Mesenchymal stem cell (in vitro differentiated cells and primary cell): ENCODE results near the gene RHEB.

Experiments
- DNase-seq: peaks from one replicate; pipeline ENCODE4 v3.0.0-alpha.2; 2013
- H2AFZ ChIP-seq: one replicate; pipeline ENCODE4 v1.6.1; 2013; ENCODE audit warnings: low read depth, mild to moderate bottlenecking, control low read depth, inconsistent platforms, low read length, moderate library complexity
- H2AK5ac ChIP-seq: 2 replicates; pipeline ENCODE4 v1.6.1; 2013; ENCODE audit warnings: low read length, moderate library complexity, mild to moderate bottlenecking, inconsistent platforms; ENCODE audit not compliant: severe bottlenecking
- H2BK120ac ChIP-seq: one replicate; pipeline ENCODE4 v1.6.1; 2013; ENCODE audit warnings: low read depth, mild to moderate bottlenecking, inconsistent platforms, low read length, moderate library complexity
- H2BK12ac ChIP-seq, 2 experiments: one replicate each; pipeline ENCODE4 v1.6.1; 2013; ENCODE audit warnings: inconsistent platforms in 2 of 2, low read length in 2 of 2, mild to moderate bottlenecking in 2 of 2, moderate library complexity in 2 of 2, control low read depth in 1 of 2
- H2BK15ac ChIP-seq: one replicate; pipeline ENCODE4 v1.6.1; 2013; ENCODE audit warnings: mild to moderate bottlenecking, low read depth, inconsistent platforms; ENCODE audit not compliant: poor library complexity, severe bottlenecking
- H2BK5ac ChIP-seq: 2 replicates; pipeline ENCODE4 v1.6.1; 2013; ENCODE audit warnings: low read depth, mild to moderate bottlenecking, low read length, control low read depth, inconsistent platforms; ENCODE audit not compliant: poor library complexity, severe bottlenecking
- H3K14ac ChIP-seq, 2 experiments: one replicate each; pipeline ENCODE4 v1.6.1; 2013; ENCODE audit warnings: inconsistent platforms in 2 of 2, low read length in 2 of 2, control low read depth in 1 of 2, mild to moderate bottlenecking in 1 of 2, moderate library complexity in 1 of 2
- H3K18ac ChIP-seq, 2 experiments: one replicate each; pipeline ENCODE4 v1.6.1; 2013; ENCODE audit warnings: inconsistent platforms in 2 of 2, low read length in 2 of 2, control low read depth in 1 of 2, low read depth in 1 of 2, mild to moderate bottlenecking in 1 of 2
- H3K23ac ChIP-seq, 2 experiments: one replicate each; pipeline ENCODE4 v1.6.1; 2013; ENCODE audit warnings: inconsistent platforms in 2 of 2, low read length in 2 of 2, mild to moderate bottlenecking in 2 of 2, moderate library complexity in 2 of 2, control low read depth in 1 of 2
- H3K27ac ChIP-seq: 2 replicates; pipeline ENCODE4 v1.5.1; 2013; ENCODE audit warnings: mild to moderate bottlenecking, moderate library complexity, low read length, control low read depth, inconsistent platforms; ENCODE audit not compliant: poor library complexity, severe bottlenecking
- H3K27me3 ChIP-seq, 2 experiments: 2 replicates each; pipeline versions ENCODE4 v1.6.1 to v1.7.0; 2013; ENCODE audit warnings: low read length in 2 of 2, mild to moderate bottlenecking in 2 of 2, moderate library complexity in 2 of 2, control low read depth in 1 of 2, inconsistent platforms in 1 of 2; ENCODE audit not compliant: control insufficient read depth in 1 of 2, insufficient read depth in 1 of 2
- H3K36me3 ChIP-seq, 2 experiments: 2 replicates each; pipeline versions ENCODE4 v1.6.1 to v1.7.0; 2013; ENCODE audit warnings: low read length in 2 of 2, control low read depth in 1 of 2, inconsistent platforms in 1 of 2, low read depth in 1 of 2, mild to moderate bottlenecking in 1 of 2; ENCODE audit not compliant: insufficient read depth in 2 of 2, control insufficient read depth in 1 of 2
- H3K4ac ChIP-seq, 2 experiments: one replicate each; pipeline ENCODE4 v1.6.1; 2013; ENCODE audit warnings: inconsistent platforms in 2 of 2, low read length in 2 of 2, mild to moderate bottlenecking in 2 of 2, moderate library complexity in 2 of 2, control low read depth in 1 of 2, low read depth in 1 of 2
- H3K4me1 ChIP-seq: 2 replicates; pipeline ENCODE4 v1.6.1; 2013; ENCODE audit warnings: low read depth, low read length, control low read depth; ENCODE audit not compliant: control insufficient read depth, insufficient read depth
- H3K4me2 ChIP-seq: 2 replicates; pipeline ENCODE4 v1.6.1; 2013; ENCODE audit warnings: low read length, mild to moderate bottlenecking, inconsistent platforms; ENCODE audit not compliant: poor library complexity, severe bottlenecking
- H3K4me3 ChIP-seq, 2 experiments: 2 replicates each; pipeline versions ENCODE4 v1.5.1 to v1.7.0; 2013; ENCODE audit warnings: low read length in 2 of 2, mild to moderate bottlenecking in 2 of 2, control low read depth in 1 of 2, low read depth in 1 of 2; ENCODE audit not compliant: insufficient read depth in 1 of 2
- H3K79me1 ChIP-seq: replicated peaks from 2 replicates; pipeline ENCODE4 v1.6.1; 2013; ENCODE audit warnings: mild to moderate bottlenecking, control low read depth, low read length, inconsistent platforms; ENCODE audit not compliant: poor library complexity, severe bottlenecking
- H3K9ac ChIP-seq: 2 replicates; pipeline ENCODE4 v1.7.0; 2013; ENCODE audit warnings: mild to moderate bottlenecking, low read length, moderate library complexity
- H3K9me3 ChIP-seq: 2 replicates; pipeline ENCODE4 v1.7.0; 2013; ENCODE audit warnings: mild to moderate bottlenecking, low read length; ENCODE audit not compliant: control insufficient read depth
- H4K8ac ChIP-seq: one replicate; pipeline ENCODE4 v1.6.1; 2013; ENCODE audit warnings: inconsistent platforms, mild to moderate bottlenecking, low read length, moderate library complexity
- H4K91ac ChIP-seq: one replicate; pipeline ENCODE4 v1.6.1; 2013; ENCODE audit warnings: mild to moderate bottlenecking, low read length, inconsistent platforms
- WGBS: methylation state at CpG from one replicate; pipeline ENCODE4 v1.1.7; 2013; ENCODE audit warnings: mixed read lengths; 5-methylcytosine and 5-hydroxymethylcytosine counted together

The RHEB gene

DNA sequence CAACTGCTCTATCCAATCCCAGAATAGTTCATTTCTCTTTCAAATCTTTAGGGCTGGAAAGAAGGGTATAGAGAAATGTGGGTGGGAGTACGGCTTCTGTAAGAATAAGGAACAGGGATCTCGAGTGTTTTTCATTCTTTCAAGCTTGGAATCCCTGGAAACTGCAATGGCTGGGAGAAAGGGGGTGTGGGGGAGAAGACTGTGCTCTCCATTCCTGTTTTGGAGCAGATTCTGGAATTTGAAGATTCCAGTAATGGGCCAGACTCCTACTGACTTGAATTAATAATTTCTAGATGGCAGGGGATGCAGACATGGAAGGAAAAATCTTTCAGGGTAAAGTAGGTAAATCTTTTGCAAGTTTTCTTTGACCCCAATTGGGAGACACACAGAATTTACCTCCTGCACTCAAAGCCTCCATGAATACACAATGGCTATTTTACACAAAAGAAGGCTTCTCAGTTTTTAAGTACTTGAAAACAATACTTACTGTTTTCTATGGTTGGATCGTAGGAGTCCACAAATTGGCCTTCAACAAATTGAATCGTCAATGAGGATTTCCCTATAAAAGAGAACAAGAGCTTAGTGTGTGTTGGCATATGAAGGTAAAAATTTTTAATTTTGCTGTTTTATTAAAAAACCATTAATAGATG is 29.1 kb downstream of the RHEB start:
- Histone ChIP-seq H2AFZ (no peak overlapping the region), H3K27me3 (no peaks in the 10 kb centered on the region), H2BK5ac (no peak overlapping the region), H3K4me3 (no peak overlapping the region), H3K9me3 (no peaks in the 10 kb centered on the region), H2BK15ac (no peak overlapping the region), H2BK12ac (no peak overlapping the region), H3K18ac (no peak overlapping the region), H3K36me3 (peaks cover 9 to 51% of the 10 kb centered on the region in 2 experiments), H4K91ac (no peak overlapping the region), H3K79me1 (peaks cover 19% of the 10 kb centered on the region), H2BK120ac (no peak overlapping the region), H3K4me1 (peaks cover 7% of the 10 kb centered on the region), H4K8ac (no peak overlapping the region), H3K14ac (no peak overlapping the region), H3K23ac (no peak overlapping the region), H3K4ac (no peak overlapping the region), H3K9ac (no peak overlapping the region), H3K4me2 (no peak overlapping the region), H2AK5ac (no peak overlapping the region), H3K27ac (peak overlapping the region; percentile 61)
- DNase-seq = no peak
- WGBS = over 99% methylated on average over 4 of the region's 4 CpGs

DNA sequence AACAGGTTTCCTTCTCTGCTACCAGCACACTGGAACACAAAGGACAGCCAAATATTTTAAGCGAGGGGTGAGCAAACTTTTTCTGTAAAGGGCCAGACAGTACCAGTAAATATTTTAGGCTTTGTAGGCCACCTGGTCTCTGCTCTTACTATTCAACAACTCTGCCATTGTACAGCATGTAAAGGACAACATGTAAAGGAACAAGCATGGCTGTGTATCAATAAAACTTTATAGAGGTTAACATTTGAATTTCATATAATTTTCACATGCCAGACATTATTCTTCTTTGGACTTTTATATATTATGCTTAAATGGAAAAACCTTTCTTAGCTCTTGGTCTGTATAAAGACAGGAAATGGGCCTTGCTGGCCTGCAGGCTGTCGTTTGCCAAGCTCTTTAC is 30.2 kb downstream of the RHEB start:
- Histone ChIP-seq H3K9me3 (no peaks in the 10 kb centered on the region), H3K14ac (no peak overlapping the region), H2AK5ac (peak overlapping the region; percentile 82), H2AFZ (no peak overlapping the region), H3K27me3 (no peaks in the 10 kb centered on the region), H3K9ac (no peak overlapping the region), H3K4me2 (no peak overlapping the region), H4K91ac (no peak overlapping the region), H3K18ac (no peak overlapping the region), H3K4ac (no peak overlapping the region), H3K79me1 (peaks cover 19% of the 10 kb centered on the region), H3K4me1 (peaks cover 7% of the 10 kb centered on the region), H2BK5ac (no peak overlapping the region), H3K23ac (no peak overlapping the region), H3K27ac (peak overlapping the region; percentile 61), H4K8ac (no peak overlapping the region), H2BK120ac (no peak overlapping the region), H3K36me3 (peaks cover 9 to 60% of the 10 kb centered on the region in 2 experiments), H3K4me3 (no peak overlapping the region), H2BK12ac (no peak overlapping the region), H2BK15ac (no peak overlapping the region)
- no peak for DNase-seq
- WGBS = 70% methylated on average over 2 of the region's 2 CpGs

DNA sequence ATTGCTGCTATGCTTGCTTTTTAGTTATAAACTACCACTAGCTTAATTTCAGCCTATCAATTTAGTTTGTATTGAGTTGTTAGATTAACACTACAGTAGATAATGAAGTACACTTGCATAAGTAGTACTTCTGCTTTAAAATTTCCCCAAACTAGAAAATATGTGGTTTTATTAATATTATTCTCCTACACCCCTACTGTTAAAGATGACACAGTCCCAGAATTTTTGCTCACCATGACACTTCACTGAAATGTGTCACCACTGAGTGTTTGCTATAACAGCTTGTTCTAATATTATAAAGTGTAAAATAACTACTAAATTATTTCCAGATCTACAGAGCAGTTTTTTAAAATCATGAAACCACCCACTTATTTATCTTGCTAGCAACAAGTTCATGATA is 31.6 kb downstream of the RHEB start:
- H3K4me1 ChIP-seq = peaks cover 5% of the 10 kb centered on the region
- no peak overlapping the region for H4K8ac ChIP-seq
- no peak overlapping the region for H3K18ac ChIP-seq
- H2BK12ac ChIP-seq = no peak overlapping the region
- H2BK120ac ChIP-seq = no peak overlapping the region
- no peak for DNase-seq
- no peaks in the 10 kb centered on the region for H3K27me3 ChIP-seq
- H3K79me1 ChIP-seq = peaks cover 21% of the 10 kb centered on the region
- no peak overlapping the region for H3K9ac ChIP-seq
- peaks cover 13 to 73% of the 10 kb centered on the region in 2 experiments for H3K36me3 ChIP-seq
- no peak overlapping the region for H2AK5ac ChIP-seq
- no peak overlapping the region for H3K4me2 ChIP-seq
- no peak overlapping the region for H3K14ac ChIP-seq
- H3K9me3 ChIP-seq = no peaks in the 10 kb centered on the region
- H3K4ac ChIP-seq = no peak overlapping the region
- H4K91ac ChIP-seq = no peak overlapping the region
- H3K27ac ChIP-seq = no peak overlapping the region
- H2BK15ac ChIP-seq = no peak overlapping the region
- H3K4me3 ChIP-seq = no peak overlapping the region
- H2AFZ ChIP-seq = no peak overlapping the region
- H3K23ac ChIP-seq = no peak overlapping the region
- H2BK5ac ChIP-seq = no peak overlapping the region

DNA sequence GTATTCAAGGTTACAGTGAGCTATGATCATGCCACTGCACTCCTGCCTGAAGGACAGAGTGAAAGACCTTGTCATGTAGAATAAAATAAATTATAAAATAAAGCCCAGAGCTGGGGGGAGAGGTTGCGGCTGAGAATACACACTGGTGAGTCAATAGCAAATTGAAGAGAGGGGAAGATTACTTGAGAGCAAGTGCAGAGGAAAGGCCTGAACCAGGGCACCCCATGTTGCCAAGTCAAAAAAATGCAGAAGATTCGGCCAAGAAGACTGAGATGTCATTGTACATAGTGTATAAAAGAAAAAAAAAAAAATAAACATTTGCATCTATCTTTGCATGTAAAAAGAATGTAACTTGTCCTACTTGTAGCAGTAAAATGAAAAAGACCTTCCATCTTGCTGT is 32.5 kb downstream of the RHEB start:
- Histone ChIP-seq H3K23ac (no peak overlapping the region), H2BK12ac (no peak overlapping the region), H3K4me2 (no peak overlapping the region), H2BK15ac (no peak overlapping the region), H3K9ac (no peak overlapping the region), H3K4me3 (no peak overlapping the region), H3K14ac (no peak overlapping the region), H4K8ac (no peak overlapping the region), H3K27me3 (no peaks in the 10 kb centered on the region), H3K9me3 (no peaks in the 10 kb centered on the region), H2AK5ac (no peak overlapping the region), H4K91ac (no peak overlapping the region), H3K79me1 (peaks cover 24% of the 10 kb centered on the region), H3K4ac (no peak overlapping the region), H3K18ac (no peak overlapping the region), H3K4me1 (peaks cover 3% of the 10 kb centered on the region), H3K27ac (no peak overlapping the region), H2BK120ac (no peak overlapping the region), H2BK5ac (no peak overlapping the region), H3K36me3 (peaks cover 17 to 82% of the 10 kb centered on the region in 2 experiments), H2AFZ (no peak overlapping the region)
- 100% methylated on average over 1 of the region's 2 CpGs for WGBS
- no peak for DNase-seq
